NCI-H2107 (cell line): Measurements from ENCODE around the gene ZNF345.
A peak's percentile ranks its signal among the peaks of the same experiment; 100 is the strongest.

Experiments used
- DNase-seq: peaks from one replicate; lab custom pipeline; 2025; lab: John Stamatoyannopoulos, UW

ZNF345 gene

DNA sequence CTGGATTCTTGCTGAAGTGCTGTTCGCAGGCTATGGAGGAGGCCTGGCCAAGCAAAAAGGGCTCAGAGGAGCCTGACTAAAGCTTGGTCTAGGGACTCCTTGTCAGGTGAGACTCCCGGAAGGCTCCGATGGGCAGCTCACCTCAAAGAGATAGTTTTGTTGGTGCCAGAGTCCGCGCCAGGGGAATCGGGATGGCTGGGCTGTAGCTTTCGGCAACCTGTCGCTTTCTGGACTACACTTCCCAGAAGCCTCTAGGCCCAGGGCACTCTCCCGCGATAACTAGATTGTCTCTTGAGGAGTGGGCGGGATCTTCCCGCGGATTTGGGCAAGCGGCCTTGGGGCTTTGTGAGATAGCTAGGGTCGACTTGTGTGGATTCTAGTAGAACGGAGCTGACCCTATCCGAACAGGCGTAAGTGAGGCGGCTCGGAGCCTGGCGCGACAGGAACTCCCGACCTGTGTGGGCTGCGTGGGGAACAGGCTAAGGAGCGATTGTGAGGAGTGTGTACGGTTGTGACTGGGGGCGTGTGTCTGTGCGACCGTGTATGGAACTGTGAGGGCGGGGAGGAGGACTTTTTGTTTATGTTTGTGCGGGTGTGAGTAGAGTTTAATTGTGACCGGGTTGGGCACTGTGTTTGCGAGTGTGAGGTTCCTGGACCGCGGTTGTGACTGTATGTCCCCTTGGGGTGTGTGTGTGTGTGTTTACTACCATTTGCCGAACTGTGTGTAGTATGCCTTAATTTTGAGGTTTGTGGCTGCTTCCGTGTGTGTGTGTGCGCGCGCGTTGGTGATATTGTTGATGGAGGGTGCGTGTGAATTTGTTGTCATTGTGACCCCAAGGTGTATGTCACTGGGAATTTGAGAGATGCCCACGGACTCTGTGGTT, at the start of gene ZNF345:
Gene ZNF345 (plus strand): TSS at position 318 of the 884 bp plus-strand sequence. CDS start 25,955 bp downstream, outside the sequence.
- DNase-seq, result peak; percentile 82

DNA sequence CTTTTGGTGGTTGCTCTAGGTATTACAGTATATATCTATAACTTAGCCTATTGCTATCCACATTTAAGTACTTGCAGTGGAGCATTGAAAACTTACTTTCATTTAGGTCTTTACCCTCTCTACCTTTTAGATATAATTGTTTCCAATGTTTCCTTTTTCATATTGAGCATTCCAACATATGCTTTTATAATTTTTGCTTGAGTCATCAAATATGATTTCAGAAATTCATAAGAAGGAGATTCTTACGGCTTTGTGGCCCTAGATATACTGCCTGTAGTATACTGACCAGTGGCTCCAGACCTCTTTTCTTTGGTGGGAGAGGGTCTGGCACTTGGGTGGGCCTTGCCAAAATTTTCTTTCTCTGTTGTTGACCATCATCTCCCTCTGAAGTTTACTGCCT, 45.3 kb upstream of the ZNF345 start:
- DNase-seq, result no peak

DNA sequence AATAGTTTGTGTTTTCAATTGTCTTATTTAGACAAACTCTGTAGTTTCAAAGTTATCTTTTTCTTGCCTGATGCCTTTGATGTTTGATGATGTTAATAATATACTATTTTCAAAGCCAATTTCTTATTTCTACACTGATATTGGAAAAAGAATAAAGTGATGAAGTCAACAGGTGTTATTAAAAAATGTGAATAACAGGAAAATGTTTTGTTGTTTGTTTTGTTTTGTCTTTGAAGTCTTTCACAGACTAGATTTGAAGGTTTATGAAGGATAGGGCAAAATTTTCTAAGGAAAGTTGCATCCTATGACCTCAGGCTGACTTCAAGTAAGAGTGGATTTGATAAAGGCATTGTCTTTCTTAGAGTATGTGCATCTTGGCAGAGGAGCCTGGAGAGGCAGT, 43.6 kb upstream of the ZNF345 start:
- no peak for DNase-seq

DNA sequence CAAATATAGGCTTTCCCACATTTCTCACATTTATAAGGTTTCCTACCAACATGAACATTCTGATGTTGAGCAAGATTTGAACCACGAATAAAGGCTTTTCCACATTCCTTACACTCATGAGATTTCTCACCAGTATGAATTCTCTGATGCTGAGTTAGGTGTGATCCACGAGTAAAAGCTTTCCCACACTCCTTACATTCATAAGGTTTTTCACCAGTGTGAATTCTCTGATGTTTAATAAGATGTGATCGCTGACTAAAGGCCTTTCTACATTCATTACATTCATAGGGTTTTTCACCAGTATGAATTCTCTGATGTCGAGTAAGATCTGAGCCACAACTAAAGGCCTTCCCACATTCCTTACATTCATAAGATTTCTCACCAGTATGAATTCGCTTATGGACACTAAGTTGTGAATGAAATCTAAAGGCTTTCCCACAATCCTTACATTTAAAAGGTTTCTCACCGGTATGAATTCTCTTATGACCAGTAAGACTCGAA, 31.5 kb upstream of the ZNF345 start:
- DNase-seq, result no peak

DNA sequence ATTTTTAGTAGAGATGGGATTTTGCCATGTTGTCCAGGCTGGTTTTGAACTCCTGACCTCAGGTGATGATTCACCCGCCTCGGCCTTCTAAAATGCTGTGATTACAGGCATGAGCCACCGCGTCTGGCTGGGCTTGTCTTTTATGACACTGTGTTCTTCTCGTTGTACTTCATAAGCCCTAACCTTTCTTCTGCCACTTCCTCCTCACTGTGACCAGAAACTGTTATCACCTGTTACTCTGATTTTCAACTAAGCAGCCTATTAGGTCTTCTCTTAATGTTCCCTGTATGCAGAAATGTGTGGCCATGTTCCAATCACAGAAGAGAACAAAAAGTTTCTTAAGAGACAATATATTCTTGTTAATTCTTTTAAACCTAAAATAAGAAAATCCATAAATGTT, 28.9 kb upstream of the ZNF345 start:
- no peak for DNase-seq

DNA sequence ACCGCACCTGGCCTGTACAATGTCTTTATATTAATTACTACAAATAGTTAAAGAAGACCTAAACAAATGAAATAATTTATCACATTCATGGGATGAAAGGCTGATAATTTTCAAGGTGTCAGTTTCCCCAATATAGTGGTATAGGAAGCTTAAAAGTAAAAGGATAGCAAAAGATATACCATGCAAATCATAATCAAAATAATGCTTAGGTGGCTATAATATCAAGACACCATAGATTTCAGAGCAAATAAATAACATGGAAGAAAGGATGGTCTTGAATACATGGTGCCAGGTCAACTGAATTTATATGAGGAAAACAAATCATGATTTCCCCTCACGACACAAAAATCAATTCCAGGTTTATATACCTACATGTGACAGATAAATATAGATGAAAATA, 17.2 kb upstream of the ZNF345 start:
- DNase-seq, result no peak

DNA sequence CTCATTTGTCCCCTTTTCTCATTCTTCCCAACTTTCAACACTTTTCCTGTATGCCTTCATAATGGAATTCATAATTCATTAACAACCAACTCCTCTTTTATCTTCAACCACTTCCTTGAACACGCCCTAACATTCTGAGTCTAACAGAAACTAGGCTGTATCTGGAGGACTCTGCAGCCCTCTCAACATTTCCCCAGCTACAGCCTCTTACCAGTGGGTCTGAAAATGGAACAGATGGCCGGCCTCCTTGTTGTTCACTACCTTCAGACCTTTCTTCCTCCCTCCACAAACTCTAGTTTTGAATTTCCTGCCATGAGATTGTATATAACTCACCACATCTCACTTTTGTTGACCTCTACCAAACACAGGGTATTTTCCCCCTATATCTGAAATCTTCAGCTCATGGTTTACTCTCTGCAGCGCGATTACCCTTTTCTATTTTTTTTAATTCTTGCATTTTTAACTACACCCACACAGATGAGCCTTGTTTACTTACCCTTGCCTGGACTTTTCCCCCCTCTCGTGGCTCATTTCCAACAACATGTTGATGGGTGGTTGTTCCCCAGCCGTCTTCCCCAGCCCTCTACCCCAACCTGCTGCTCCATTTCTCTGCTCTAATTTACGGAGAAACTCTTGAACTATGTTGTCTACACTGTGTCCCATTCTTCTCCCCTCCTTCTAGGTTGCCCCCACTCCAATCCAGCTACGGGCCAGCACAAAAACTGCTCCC, 13.3 kb upstream of the ZNF345 start:
- no peak for DNase-seq

DNA sequence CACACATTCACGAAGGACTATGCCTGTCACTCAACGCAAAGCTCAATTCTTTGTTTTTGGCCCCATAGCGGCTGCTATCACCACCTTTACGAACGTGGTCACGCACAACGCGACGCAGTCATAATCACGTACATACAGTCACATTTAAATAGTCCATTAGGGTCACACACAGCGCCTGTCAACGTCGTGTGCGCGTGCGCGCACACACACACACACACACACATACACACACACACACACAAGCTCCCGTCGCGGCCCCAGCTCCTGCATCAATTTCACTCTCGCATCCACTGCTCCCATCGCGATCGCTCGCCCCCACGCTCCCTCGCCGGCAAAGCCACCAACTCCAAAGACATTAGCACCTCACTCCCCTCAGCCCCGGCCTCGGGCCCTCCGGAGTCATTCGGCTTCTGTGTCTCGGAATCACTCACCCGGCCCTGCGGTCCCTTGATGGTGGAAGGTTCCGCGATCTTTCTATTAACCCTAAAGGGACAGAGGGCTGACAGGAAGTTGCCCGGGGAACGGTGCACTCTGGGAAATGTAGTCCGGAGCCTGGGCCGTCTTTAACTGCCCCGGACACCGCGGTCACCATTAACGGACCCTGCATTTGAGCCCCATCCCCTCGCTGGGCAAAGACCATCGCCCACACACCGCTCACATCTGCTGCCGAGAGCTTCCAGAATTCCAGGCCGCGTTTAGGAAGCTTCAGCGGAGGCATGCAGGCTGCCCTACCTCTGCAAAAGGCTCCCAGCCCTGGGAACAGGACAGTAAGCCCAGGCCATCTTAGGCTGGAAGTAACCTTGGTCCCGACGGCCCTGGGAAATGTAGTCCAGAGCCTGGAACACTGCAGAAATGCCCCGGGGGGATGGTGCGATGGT, 12.5 kb upstream of the ZNF345 start, which contains the start of gene ZNF790:
Gene ZNF790 (minus strand): TSS at position 482 of the 878 bp plus-strand sequence. CDS start 12,768 bp downstream, outside the sequence.
- DNase-seq, result peak; percentile 86

DNA sequence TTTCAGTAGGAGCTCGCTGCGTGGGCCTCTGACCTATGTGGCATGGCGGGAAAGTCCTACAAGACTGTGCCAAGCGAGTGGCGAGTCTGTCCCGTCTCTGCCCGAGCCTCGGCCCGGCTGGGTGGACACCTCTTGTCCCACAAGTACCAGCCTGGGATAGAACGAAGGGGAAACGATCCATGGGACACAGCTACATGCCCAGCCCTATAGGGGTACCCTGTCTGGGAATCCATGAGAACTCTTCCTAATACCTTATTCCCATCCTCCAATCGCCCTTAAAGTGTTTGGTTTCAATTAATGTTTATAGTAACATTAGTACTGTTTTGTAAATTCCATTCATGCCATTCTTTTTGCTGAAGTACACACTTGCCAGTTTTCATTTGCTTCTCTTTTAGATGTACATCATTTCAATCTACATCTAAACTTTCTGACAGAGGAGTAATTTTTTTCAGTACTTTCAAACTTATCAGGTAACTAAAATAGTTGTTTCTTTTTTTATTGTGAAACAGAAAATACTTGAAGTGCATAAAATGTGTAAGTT, 11.8 kb upstream of the ZNF345 start:
- no peak for DNase-seq

DNA sequence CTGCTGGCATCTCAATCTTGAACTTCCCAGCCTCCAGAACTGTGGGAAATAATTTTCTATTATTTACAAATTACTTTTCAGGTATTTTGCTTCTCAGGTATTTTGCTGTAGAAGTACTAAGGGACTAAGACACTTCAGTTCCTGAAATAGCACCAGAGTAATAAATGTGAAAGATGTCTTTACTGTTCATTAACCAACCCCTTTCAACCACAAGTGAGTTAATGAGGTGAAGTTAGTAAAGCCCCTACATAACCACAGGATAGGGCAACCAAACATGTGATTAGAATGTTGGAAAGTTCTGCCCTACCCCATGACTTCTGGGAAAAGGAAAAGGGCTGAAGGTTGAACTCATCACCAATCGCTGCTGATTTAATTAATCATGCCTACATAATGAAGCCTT, 2.7 kb upstream of the ZNF345 start:
- no peak for DNase-seq

DNA sequence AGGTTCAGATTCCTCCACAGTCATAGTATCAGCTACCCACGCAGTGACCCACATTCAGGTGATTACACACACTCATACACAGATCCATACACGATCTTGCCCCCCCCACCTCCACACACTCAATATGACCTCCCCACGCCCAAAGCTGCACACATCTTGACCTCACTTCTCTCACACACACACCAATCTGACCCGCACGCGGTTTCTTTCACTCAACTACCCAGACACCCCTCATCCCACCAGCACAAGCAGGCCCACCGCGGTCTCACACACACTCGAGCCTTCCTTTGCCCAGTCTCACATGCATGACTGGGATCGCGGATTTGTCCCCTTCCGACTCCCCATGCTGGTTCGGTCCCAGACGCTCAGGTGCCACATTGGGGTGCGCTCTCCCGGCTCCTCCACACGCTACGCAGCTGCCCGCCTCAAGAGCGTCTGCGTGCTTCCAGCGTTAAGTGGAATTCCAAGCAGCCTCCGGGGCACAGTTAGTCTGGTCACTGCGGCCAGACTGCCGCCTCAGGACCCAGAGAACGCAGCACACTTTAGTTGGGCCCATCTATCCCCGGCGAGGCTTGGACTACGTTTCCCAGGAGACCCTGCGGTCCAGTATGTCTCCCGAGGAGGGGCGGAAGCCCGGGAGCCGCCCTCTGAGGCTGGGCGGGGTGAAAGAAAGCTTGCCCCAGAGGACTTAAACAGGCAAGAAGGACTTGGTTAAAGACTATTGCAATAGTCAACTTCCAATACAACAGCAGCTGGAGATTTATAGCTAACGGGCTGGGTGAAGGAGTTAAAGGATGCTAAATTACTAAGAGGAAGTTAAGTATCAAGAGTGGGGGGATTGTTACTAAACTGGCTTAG, 746 bp upstream of the ZNF345 start:
- peak; percentile 56 for DNase-seq

DNA sequence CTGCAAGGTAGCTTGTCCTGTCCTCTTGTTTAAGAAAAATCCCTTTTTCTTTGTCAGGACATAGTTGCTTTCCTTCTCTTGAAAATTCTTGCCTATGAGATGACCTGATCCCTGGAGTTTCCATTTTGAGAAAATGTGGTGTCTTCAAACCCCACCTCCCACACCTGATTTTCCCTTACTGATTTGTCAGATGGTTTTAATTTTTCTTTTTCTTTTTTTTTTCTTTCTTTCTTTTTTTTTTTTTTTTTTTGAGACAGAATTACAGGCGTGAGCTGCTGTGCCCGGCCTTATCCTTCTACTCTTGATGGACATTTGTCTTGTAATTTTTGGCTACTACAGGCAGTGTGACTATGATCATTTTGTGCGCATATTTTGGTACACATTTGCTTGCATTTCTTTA, 1.2 kb downstream of the ZNF345 start:
- no peak for DNase-seq

DNA sequence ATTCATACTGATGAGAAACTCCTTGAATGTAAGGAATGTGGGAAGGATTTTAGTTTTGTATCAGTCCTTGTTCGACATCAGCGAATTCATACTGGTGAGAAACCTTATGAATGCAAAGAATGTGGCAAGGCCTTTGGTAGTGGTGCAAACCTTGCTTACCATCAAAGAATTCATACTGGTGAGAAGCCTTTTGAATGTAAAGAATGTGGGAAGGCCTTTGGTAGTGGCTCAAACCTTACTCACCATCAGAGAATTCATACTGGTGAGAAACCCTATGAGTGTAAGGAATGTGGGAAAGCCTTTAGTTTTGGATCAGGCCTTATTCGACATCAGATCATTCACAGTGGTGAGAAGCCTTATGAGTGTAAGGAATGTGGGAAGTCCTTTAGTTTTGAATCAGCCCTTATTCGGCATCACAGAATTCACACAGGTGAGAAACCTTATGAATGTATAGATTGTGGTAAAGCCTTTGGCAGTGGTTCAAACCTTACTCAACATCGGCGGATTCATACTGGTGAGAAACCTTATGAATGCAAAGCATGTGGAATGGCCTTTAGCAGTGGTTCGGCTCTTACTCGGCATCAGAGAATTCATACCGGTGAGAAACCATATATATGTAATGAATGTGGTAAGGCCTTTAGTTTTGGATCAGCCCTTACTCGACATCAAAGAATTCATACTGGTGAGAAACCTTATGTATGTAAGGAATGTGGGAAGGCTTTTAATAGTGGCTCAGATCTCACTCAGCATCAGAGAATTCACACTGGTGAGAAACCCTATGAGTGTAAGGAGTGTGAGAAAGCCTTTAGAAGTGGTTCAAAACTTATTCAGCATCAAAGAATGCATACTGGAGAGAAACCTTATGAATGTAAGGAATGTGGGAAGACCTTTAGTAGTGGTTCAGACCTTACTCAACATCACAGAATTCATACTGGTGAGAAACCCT, 26.6 kb downstream of the ZNF345 start:
- no peak for DNase-seq

DNA sequence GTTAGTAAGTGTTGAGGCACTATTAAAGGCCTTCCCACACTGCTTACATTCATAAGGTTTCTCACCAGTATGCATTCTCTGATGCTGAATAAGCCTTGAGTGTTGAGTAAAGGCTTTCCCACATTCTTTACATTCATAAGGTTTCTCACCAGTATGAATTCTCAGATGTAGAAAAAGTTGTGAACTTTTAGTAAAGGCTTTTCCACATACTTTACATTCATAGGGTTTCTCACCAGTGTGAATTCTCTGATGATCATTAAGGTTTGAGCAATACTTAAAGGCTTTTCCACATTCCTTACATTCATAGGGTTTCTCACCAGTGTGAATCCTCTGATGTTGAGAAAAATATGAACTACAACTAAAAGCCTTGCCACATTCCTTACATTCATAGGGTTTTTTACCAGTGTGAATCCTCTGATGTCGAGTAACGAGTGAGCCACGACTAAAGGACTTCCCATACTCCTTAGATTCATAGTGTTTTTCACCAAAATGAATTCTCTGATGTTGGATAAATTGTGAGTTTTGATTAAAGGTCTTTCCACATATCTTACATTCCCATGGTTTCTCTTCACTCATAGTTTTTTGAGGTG, 41.2 kb downstream of the ZNF345 start:
- DNase-seq, result no peak

DNA sequence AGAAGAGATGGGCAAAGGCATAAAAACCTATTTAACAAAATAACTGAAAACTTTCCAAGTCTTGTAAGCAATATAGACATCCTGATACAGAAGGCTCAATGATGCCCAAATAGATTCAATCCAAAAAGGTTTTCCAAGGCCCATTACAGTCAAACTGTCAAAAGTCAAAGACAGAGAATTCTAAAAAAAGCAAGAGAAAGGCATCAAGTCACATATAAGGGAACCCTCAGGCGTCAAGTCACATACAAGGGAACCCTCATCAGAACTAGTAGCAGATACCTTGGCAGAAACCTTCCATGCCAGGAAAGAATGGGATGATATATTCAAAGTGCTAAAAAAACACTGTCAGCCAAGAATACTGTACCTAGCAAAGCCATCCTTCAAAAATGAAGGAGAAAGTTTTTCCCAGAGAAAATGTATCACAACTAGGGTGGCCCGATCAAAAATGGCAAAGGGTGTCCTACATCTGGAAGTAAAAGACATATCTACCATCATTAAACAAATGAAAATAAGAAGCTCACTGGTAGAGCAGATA, 44.2 kb downstream of the ZNF345 start:
- no peak for DNase-seq

DNA sequence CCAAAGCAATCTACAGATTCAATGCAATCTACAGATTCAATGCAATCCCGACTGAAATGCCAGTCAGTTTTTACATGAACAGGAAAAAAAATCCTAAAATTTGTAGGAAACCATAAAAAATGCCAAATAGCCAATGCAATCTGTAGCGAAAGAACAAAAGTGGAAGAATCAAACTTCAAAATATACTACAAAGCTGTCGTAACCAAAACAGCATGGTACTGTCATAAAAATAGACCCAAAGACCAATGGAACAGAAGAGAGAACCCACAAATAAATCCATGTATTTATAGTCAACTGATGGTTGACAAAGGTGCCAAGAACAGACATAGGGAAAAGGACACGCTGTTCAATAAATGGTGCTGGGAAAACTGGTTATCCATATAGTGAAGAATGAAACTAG, 47.7 kb downstream of the ZNF345 start:
- no peak for DNase-seq

DNA sequence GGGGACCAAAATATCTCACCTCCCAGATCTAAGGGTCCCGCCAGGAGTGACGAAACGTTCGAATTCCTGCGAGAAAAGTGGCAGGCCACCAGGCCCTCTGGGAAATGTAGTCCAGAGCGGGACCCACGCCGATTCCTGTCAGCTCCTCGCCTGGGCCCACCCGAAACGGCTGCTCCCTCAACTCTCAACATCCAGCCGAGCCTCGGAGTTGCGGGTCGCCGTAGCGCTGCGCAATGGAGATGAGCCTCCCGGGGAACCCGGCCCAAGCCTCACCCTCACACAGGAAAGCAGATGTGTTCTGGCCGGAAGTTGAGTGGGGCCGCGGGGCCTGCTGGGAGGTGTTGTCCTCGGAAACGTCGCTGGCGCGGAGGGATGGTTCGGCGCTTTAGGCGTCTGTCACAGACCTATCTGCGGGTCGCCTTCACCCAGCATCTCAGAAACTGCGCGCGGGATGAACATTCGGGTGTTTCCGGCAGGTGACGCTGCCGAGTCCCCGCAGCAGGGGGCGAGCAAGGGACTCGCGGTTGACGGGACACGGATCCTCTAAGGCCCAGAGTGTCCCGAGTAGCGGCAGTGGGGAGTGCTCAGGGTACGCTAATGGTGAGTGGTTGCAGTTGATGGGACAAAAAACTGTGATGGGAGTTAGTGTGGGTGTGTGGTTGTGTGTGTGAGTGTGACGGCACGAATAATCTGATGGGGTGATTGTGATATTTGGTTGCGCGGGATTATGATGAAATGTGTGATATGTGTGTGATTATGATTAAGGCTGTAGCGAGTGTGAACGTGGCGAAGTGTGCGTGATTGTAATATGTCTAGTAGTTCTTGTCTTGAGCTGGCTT, 65.5 kb downstream of the ZNF345 start, which contains the start of the genes ZNF568 and ZNF829:
Gene ZNF568 (plus strand): TSS at position 341 of the 839 bp plus-strand sequence. CDS start 6,439 bp downstream, outside the sequence.
Gene ZNF829 (minus strand): TSS at position 300 of the 839 bp plus-strand sequence. CDS start 1,124 bp downstream, outside the sequence.
- DNase-seq, result peak; percentile 24

DNA sequence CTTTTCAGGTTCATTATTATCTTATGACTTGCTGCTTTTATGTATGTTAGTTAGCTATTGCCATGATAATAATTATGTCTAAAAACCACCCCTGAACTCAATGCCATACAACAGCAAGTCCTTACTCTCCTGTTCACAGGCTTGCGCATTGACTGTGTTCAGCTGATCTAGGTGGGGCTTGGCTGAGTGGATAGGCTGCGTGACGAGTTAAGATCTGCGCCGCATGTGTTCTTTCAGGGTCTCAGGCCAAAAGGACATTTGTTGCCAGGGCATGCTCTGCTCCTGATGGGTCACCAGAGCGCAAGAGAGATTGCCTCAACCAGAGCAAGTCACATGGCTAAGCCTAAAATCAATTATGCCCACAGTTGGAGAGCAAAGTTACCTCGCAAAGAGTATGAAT, 66.3 kb downstream of the ZNF345 start:
- DNase-seq, result no peak
